K562 (cell line): ENCODE measurements around the gene PVALEF. TPM values are rescaled to one million over a fixed set of nuclear protein-coding genes. Genes with fewer than 3 reads are reported as not detected.

Experiments used
- ADNP ChIP-seq: fragments of 200-800 bp; sonication (Bioruptor generic); IDR thresholded peaks from 2 replicates; pipeline ENCODE4 v1.6.1; 2016; ENCODE audit warnings: missing genetic modification characterization, missing compliant biosample characterization
- BDP1 ChIP-seq: IDR thresholded peaks from 3 replicates; pipeline ENCODE4 v1.6.1; 2011; ENCODE audit not compliant: insufficient read length, insufficient read depth
- CSDE1 ChIP-seq, 2 experiments: fragments of 450-650 bp; IDR thresholded peaks; 2 replicates each; pipeline ENCODE4 v1.6.1; 2016; ENCODE audit warnings: mild to moderate bottlenecking in 1 of 2
- FOSL1 ChIP-seq: fragments of 200-800 bp; sonication (Bioruptor generic); conservative IDR thresholded peaks from 2 replicates; pipeline ENCODE4 v1.6.1; 2016; ENCODE audit warnings: missing genetic modification characterization, missing compliant biosample characterization
- HDAC6 ChIP-seq: IDR thresholded peaks from 2 replicates; pipeline ENCODE4 v1.6.1; 2012; ENCODE audit warnings: low read depth, mild to moderate bottlenecking, control low read depth, inconsistent platforms, low read length, moderate library complexity
- HMG20A ChIP-seq: fragments of 450-650 bp; formaldehyde crosslinking; conservative IDR thresholded peaks from 2 replicates; pipeline ENCODE4 v1.4.0; 2020; ENCODE audit warnings: mild to moderate bottlenecking, mixed read lengths
- HSF4 ChIP-seq: fragments of 250-450 bp; sonication (Bioruptor Pico); IDR thresholded peaks from 2 replicates; pipeline ENCODE4 v2.1.2; 2022; ENCODE audit warnings: mild to moderate bottlenecking, moderate library complexity, borderline replicate concordance
- JUN ChIP-seq, 2 experiments: sonication (generic) in 1 of 2; formaldehyde crosslinking in 1 of 2; IDR thresholded peaks; 2 replicates each; pipeline versions ENCODE4 v1.6.1 to v1.8.0; 2012 to 2022; ENCODE audit warnings: borderline replicate concordance in 2 of 2, mild to moderate bottlenecking in 2 of 2, improper control_type of control experiment in 1 of 2, low read depth in 1 of 2, low read length in 1 of 2, missing genetic modification reagents in 1 of 2
- MTA1 ChIP-seq: fragments of 450-650 bp; IDR thresholded peaks from 2 replicates; pipeline ENCODE4 v1.6.1; 2017; ENCODE audit warnings: borderline replicate concordance
- NFYB ChIP-seq: IDR thresholded peaks from 2 replicates; pipeline ENCODE4 v1.6.1; 2011; ENCODE audit warnings: mild to moderate bottlenecking, moderate library complexity; ENCODE audit not compliant: insufficient read length; ENCODE audit errors: extremely low read depth
- NR3C1 ChIP-seq: sonication (generic); formaldehyde crosslinking; IDR thresholded peaks from 2 replicates; pipeline ENCODE4 v1.8.1; 2022; ENCODE audit warnings: missing genetic modification reagents
- ZC3H4 ChIP-seq: sonication (generic); formaldehyde crosslinking; IDR thresholded peaks from 2 replicates; pipeline ENCODE4 v1.9.0; 2021; ENCODE audit warnings: missing genetic modification reagents, borderline replicate concordance
- ZNF121 ChIP-seq: sonication (generic); formaldehyde crosslinking; conservative IDR thresholded peaks from 2 replicates; pipeline ENCODE4 v1.8.0; 2022; ENCODE audit warnings: missing genetic modification reagents
- ZNF354B ChIP-seq: fragments of 250-450 bp; sonication (Bioruptor Pico); IDR thresholded peaks from 2 replicates; pipeline ENCODE4 v1.4.0; 2020
- ZNF57 ChIP-seq: fragments of 450-650 bp; formaldehyde crosslinking; IDR thresholded peaks from 2 replicates; pipeline ENCODE4 v1.4.0; 2020; ENCODE audit warnings: mild to moderate bottlenecking, moderate library complexity
- ZNF695 ChIP-seq: fragments of 450-650 bp; formaldehyde crosslinking; IDR thresholded peaks from 2 replicates; pipeline ENCODE4 v1.4.0; 2020; ENCODE audit warnings: mild to moderate bottlenecking, moderate library complexity
- ZNF696 ChIP-seq: fragments of 250-450 bp; sonication (Bioruptor Pico); conservative IDR thresholded peaks from 2 replicates; pipeline ENCODE4 v1.4.0; 2020; ENCODE audit warnings: mild to moderate bottlenecking, moderate library complexity
- polyA plus RNA-seq, 8 experiments: library from polyadenylated mRNA; depleted of rRNA in 4 of 8; stranded (reverse) in 5 of 8; unstranded in 3 of 8; fragments of >200 nt; fragmentation: Nextera tagmentation in 2 of 8; fragmentation: Illumina TruSeq in 1 of 8; extraction: Ambion mirVana in 2 of 8; extraction: Trizol in 1 of 8; gene quantifications; 2 replicates each; pipeline versions ENCODE4 v1.2.1 to v1.2.3, GENCODE V29; 2011 to 2014; ENCODE audit warnings: inconsistent platforms in 1 of 8, missing spikeins in 1 of 8
- total RNA-seq, 7 experiments: library from RNA; depleted of rRNA in 6 of 7; stranded (reverse); fragments of >200 nt in 6 of 7; fragmentation: Illumina TruSeq in 2 of 7; extraction: Trizol in 2 of 7; gene quantifications; 2 replicates each; pipeline versions ENCODE4 v1.2.1 to v1.2.3, GENCODE V29; 2011 to 2021; ENCODE audit warnings: low replicate concordance in 1 of 7
- TF ChIP-seq, protein P1 (sequence below): fragments of 200-600 bp; sonication (generic); IDR thresholded peaks from one replicate; pipeline ENCODE4 v1.6.1; 2012; ENCODE audit warnings: mild to moderate bottlenecking, low read depth, low read length, inconsistent platforms

Gene PVALEF
- total and polyA plus RNA-seq, 9 of the 15 experiments (the other 6 are each of a cell fraction or from before 2014, with no cell fraction given): not detected

- no peak for TF ChIP-seq ZNF696
- no peak for TF ChIP-seq HMG20A (CRISPR knock-in tag)
- TF ChIP-seq NR3C1 (CRISPR knock-in tag): no peak
- TF ChIP-seq HSF4 (CRISPR knock-in tag): no peak
- no peak for TF ChIP-seq ZNF695 (CRISPR knock-in tag)
- TF ChIP-seq JUN (IDR thresholded peaks at IDR 0.05; ENCODE audit: borderline replicate concordance, low read depth, low read length): peak; percentile 75
- no peak for TF ChIP-seq JUN (CRISPR knock-in tag; IDR thresholded peaks at IDR 0.05; ENCODE audit: borderline replicate concordance)
- TF ChIP-seq ZNF57: no peak
- no peak for TF ChIP-seq MTA1
- no peak for TF ChIP-seq ZC3H4
- no peak for TF ChIP-seq ZNF354B (CRISPR knock-in tag)
- TF ChIP-seq HDAC6: no peak
- no peak for TF ChIP-seq ADNP
- no peak for TF ChIP-seq ZNF121 (CRISPR knock-in tag)
- no peak for TF ChIP-seq NFYB
- TF ChIP-seq, protein P1, sequence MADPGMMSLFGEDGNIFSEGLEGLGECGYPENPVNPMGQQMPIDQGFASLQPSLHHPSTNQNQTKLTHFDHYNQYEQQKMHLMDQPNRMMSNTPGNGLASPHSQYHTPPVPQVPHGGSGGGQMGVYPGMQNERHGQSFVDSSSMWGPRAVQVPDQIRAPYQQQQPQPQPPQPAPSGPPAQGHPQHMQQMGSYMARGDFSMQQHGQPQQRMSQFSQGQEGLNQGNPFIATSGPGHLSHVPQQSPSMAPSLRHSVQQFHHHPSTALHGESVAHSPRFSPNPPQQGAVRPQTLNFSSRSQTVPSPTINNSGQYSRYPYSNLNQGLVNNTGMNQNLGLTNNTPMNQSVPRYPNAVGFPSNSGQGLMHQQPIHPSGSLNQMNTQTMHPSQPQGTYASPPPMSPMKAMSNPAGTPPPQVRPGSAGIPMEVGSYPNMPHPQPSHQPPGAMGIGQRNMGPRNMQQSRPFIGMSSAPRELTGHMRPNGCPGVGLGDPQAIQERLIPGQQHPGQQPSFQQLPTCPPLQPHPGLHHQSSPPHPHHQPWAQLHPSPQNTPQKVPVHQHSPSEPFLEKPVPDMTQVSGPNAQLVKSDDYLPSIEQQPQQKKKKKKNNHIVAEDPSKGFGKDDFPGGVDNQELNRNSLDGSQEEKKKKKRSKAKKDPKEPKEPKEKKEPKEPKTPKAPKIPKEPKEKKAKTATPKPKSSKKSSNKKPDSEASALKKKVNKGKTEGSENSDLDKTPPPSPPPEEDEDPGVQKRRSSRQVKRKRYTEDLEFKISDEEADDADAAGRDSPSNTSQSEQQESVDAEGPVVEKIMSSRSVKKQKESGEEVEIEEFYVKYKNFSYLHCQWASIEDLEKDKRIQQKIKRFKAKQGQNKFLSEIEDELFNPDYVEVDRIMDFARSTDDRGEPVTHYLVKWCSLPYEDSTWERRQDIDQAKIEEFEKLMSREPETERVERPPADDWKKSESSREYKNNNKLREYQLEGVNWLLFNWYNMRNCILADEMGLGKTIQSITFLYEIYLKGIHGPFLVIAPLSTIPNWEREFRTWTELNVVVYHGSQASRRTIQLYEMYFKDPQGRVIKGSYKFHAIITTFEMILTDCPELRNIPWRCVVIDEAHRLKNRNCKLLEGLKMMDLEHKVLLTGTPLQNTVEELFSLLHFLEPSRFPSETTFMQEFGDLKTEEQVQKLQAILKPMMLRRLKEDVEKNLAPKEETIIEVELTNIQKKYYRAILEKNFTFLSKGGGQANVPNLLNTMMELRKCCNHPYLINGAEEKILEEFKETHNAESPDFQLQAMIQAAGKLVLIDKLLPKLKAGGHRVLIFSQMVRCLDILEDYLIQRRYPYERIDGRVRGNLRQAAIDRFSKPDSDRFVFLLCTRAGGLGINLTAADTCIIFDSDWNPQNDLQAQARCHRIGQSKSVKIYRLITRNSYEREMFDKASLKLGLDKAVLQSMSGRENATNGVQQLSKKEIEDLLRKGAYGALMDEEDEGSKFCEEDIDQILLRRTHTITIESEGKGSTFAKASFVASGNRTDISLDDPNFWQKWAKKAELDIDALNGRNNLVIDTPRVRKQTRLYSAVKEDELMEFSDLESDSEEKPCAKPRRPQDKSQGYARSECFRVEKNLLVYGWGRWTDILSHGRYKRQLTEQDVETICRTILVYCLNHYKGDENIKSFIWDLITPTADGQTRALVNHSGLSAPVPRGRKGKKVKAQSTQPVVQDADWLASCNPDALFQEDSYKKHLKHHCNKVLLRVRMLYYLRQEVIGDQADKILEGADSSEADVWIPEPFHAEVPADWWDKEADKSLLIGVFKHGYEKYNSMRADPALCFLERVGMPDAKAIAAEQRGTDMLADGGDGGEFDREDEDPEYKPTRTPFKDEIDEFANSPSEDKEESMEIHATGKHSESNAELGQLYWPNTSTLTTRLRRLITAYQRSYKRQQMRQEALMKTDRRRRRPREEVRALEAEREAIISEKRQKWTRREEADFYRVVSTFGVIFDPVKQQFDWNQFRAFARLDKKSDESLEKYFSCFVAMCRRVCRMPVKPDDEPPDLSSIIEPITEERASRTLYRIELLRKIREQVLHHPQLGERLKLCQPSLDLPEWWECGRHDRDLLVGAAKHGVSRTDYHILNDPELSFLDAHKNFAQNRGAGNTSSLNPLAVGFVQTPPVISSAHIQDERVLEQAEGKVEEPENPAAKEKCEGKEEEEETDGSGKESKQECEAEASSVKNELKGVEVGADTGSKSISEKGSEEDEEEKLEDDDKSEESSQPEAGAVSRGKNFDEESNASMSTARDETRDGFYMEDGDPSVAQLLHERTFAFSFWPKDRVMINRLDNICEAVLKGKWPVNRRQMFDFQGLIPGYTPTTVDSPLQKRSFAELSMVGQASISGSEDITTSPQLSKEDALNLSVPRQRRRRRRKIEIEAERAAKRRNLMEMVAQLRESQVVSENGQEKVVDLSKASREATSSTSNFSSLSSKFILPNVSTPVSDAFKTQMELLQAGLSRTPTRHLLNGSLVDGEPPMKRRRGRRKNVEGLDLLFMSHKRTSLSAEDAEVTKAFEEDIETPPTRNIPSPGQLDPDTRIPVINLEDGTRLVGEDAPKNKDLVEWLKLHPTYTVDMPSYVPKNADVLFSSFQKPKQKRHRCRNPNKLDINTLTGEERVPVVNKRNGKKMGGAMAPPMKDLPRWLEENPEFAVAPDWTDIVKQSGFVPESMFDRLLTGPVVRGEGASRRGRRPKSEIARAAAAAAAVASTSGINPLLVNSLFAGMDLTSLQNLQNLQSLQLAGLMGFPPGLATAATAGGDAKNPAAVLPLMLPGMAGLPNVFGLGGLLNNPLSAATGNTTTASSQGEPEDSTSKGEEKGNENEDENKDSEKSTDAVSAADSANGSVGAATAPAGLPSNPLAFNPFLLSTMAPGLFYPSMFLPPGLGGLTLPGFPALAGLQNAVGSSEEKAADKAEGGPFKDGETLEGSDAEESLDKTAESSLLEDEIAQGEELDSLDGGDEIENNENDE: no peak
- TF ChIP-seq BDP1: no peak
- peak; percentile 56 for TF ChIP-seq FOSL1 (tag)
- TF ChIP-seq CSDE1 (IDR thresholded peaks at IDR 0.05): peak in 1 of 2 experiments; percentile 91; a peak in 1 of 4 replicates
These were observed 45.8 kb upstream of the PVALEF start (continued) for GRCh38 chr17:81119223-81120148.
